KMS-11 (cell line): ENCODE measurements around the gene LRRC73.
"Not testable (repeated sequence)": the region's sequence is repeated elsewhere in the genome, so short reads cannot be mapped to it uniquely, and the experiment has no call there.

Experiments used
- H2AFZ ChIP-seq: fragments of 200-600 bp; sonication (generic); 2 replicates; pipeline ENCODE4 v1.6.1; 2016; ENCODE audit warnings: antibody characterized with exemption, mixed run types, low read depth
- H3K27ac ChIP-seq: fragments of 200-600 bp; sonication (generic); 2 replicates; pipeline ENCODE4 v1.6.1; 2016; ENCODE audit warnings: mild to moderate bottlenecking, mixed run types
- H3K27me3 ChIP-seq: fragments of 200-600 bp; sonication (generic); 2 replicates; pipeline ENCODE4 v1.6.1; 2017; ENCODE audit warnings: mild to moderate bottlenecking, low read depth, mixed run types, moderate library complexity; ENCODE audit not compliant: insufficient read depth
- H3K36me3 ChIP-seq: fragments of 200-600 bp; sonication (generic); 2 replicates; pipeline ENCODE4 v1.6.1; 2017; ENCODE audit warnings: mild to moderate bottlenecking, mixed run types; ENCODE audit not compliant: insufficient read depth
- H3K4me1 ChIP-seq: fragments of 200-600 bp; sonication (generic); 2 replicates; pipeline ENCODE4 v1.6.1; 2016; ENCODE audit warnings: mild to moderate bottlenecking, low read depth, mixed run types; ENCODE audit not compliant: poor library complexity, severe bottlenecking
- H3K4me2 ChIP-seq: fragments of 200-600 bp; sonication (generic); 2 replicates; pipeline ENCODE4 v1.7.0; 2016; ENCODE audit warnings: mild to moderate bottlenecking, mixed run types
- H3K4me3 ChIP-seq: fragments of 200-600 bp; sonication (generic); IDR thresholded peaks from 2 replicates; pipeline ENCODE4 v1.6.1; 2017; ENCODE audit warnings: low read depth, low read length, mixed read lengths; ENCODE audit not compliant: insufficient read depth
- H3K79me2 ChIP-seq: fragments of 200-600 bp; sonication (generic); 2 replicates; pipeline ENCODE4 v1.6.1; 2016; ENCODE audit warnings: low read depth, mixed run types; ENCODE audit not compliant: insufficient read depth
- H3K9ac ChIP-seq: fragments of 200-600 bp; sonication (generic); 2 replicates; pipeline ENCODE4 v1.6.1; 2016; ENCODE audit warnings: mild to moderate bottlenecking, mixed run types
- H4K20me1 ChIP-seq: fragments of 200-600 bp; sonication (generic); 2 replicates; pipeline ENCODE4 v1.6.1; 2016; ENCODE audit warnings: mild to moderate bottlenecking, mixed run types; ENCODE audit not compliant: insufficient read depth
- CTCF ChIP-seq: fragments of 200-600 bp; sonication (generic); conservative IDR thresholded peaks from 2 replicates; pipeline ENCODE4 v1.6.1; 2017; ENCODE audit warnings: low read depth, mild to moderate bottlenecking, antibody characterized with exemption, low read length, moderate library complexity, mixed read lengths

Gene LRRC73

GRCh38 chr6:43541774-43542471 lies 31.8 kb upstream of the LRRC73 start:
- H4K20me1 ChIP-seq: no peaks in the 10 kb centered on the region
- no peak overlapping the region for H3K4me3 ChIP-seq
- no peaks in the 10 kb centered on the region for H3K79me2 ChIP-seq
- no peak overlapping the region for H3K9ac ChIP-seq
- H3K4me2 ChIP-seq: no peak overlapping the region
- no peaks in the 10 kb centered on the region for H3K27me3 ChIP-seq
- H3K36me3 ChIP-seq: peaks cover 19% of the 10 kb centered on the region; the same call in 1 of the 2 replicates
- no peak overlapping the region for H3K27ac ChIP-seq
- TF ChIP-seq CTCF: no peak
- no peak overlapping the region for H2AFZ ChIP-seq
- H3K4me1 ChIP-seq: peaks cover 15% of the 10 kb centered on the region

GRCh38 chr6:43540507-43540906 lies 30.4 kb upstream of the LRRC73 start:
- H3K27ac ChIP-seq: no peak overlapping the region
- H3K36me3 ChIP-seq: peaks cover 14% of the 10 kb centered on the region; the same call in 1 of the 2 replicates
- H3K79me2 ChIP-seq: no peaks in the 10 kb centered on the region
- no peak for TF ChIP-seq CTCF
- no peak overlapping the region for H3K9ac ChIP-seq
- no peaks in the 10 kb centered on the region for H4K20me1 ChIP-seq
- H3K27me3 ChIP-seq: no peaks in the 10 kb centered on the region
- no peak overlapping the region for H2AFZ ChIP-seq
- H3K4me2 ChIP-seq: no peak overlapping the region
- H3K4me3 ChIP-seq: no peak overlapping the region
- H3K4me1 ChIP-seq: peaks cover 10% of the 10 kb centered on the region

- H3K9ac ChIP-seq, H3K4me2 ChIP-seq, H2AFZ ChIP-seq, H3K79me2 ChIP-seq, H3K27ac ChIP-seq, H3K27me3 ChIP-seq, H3K4me3 ChIP-seq, H3K4me1 ChIP-seq, H4K20me1 ChIP-seq: not testable (repeated sequence)
- H3K36me3 ChIP-seq: peaks cover 10% of the 10 kb centered on the region; the same call in 1 of the 2 replicates
These were observed 29.3 kb upstream of the LRRC73 start for GRCh38 chr6:43539409-43539808.

GRCh38 chr6:43538986-43539385 lies 28.8 kb upstream of the LRRC73 start:
- H3K27ac ChIP-seq, H3K79me2 ChIP-seq, H4K20me1 ChIP-seq, H3K4me1 ChIP-seq, H3K27me3 ChIP-seq, H3K9ac ChIP-seq, H2AFZ ChIP-seq, H3K4me3 ChIP-seq, H3K36me3 ChIP-seq, H3K4me2 ChIP-seq: not testable (repeated sequence)

GRCh38 chr6:43532201-43532600 lies 22.1 kb upstream of the LRRC73 start:
- no peaks in the 10 kb centered on the region for H3K79me2 ChIP-seq
- no peak overlapping the region for H3K27ac ChIP-seq
- TF ChIP-seq CTCF: no peak
- no peaks in the 10 kb centered on the region for H4K20me1 ChIP-seq
- H3K36me3 ChIP-seq: peaks cover 4% of the 10 kb centered on the region; the same call in 1 of the 2 replicates
- no peaks in the 10 kb centered on the region for H3K27me3 ChIP-seq
- no peak overlapping the region for H3K4me2 ChIP-seq
- H3K9ac ChIP-seq: no peak overlapping the region
- no peak overlapping the region for H3K4me3 ChIP-seq
- no peak overlapping the region for H2AFZ ChIP-seq
- H3K4me1 ChIP-seq: no peaks in the 10 kb centered on the region
